ENCODE results near the gene GAREM1.
"Not testable (repeated sequence)": the region's sequence is repeated elsewhere in the genome, so short reads cannot be mapped to it uniquely, and the experiment has no call there.

The GAREM1 gene

GRCh38 chr18:32249147-32249929 is 221.3 kb downstream of the GAREM1 start:
- peak; percentile 32 for DNase-seq

- no peak for DNase-seq
Observed at GRCh38 chr18:32244881-32245280, 225.8 kb downstream of the GAREM1 start.

- no peak for DNase-seq
Observed at GRCh38 chr18:32243358-32243757, 227.3 kb downstream of the GAREM1 start.

- no peak for DNase-seq
Observed at GRCh38 chr18:32242395-32242794, 228.3 kb downstream of the GAREM1 start.

GRCh38 chr18:32238635-32239268 is 231.9 kb downstream of the GAREM1 start:
- DNase-seq: no peak

GRCh38 chr18:32237049-32237448 is 233.6 kb downstream of the GAREM1 start:
- no peak for DNase-seq

- DNase-seq: not testable (repeated sequence)
Observed at GRCh38 chr18:32233348-32233747, 237.3 kb downstream of the GAREM1 start.

- DNase-seq: no peak
Observed at GRCh38 chr18:32219431-32220018, 251.2 kb downstream of the GAREM1 start.

- no peak for DNase-seq
Observed at GRCh38 chr18:32216390-32216789, 254.3 kb downstream of the GAREM1 start.

- no peak for DNase-seq
Observed at GRCh38 chr18:32213693-32214092, 257.0 kb downstream of the GAREM1 start.

Measured in NCI-H146 (cell line).